HEK293 (cell line): ENCODE measurements around the gene APOH.

Experiments used
- ZFP3 ChIP-seq: fragments of 450-650 bp; formaldehyde crosslinking; IDR thresholded peaks from 2 replicates; pipeline ENCODE4 v1.5.1; 2016; ENCODE audit warnings: low read depth, missing biosample characterization, missing genetic modification characterization
- ZNF544 ChIP-seq: fragments of 450-650 bp; formaldehyde crosslinking; IDR thresholded peaks from 2 replicates; pipeline ENCODE4 v1.5.0; 2017; ENCODE audit warnings: missing biosample characterization, missing genetic modification characterization
- TF ChIP-seq, protein P1 (sequence below): fragments of 450-650 bp; formaldehyde crosslinking; IDR thresholded peaks from 2 replicates; pipeline ENCODE4 v1.5.1; 2016; ENCODE audit warnings: missing biosample characterization, missing genetic modification characterization
- TF ChIP-seq, protein P2 (sequence below): IDR thresholded peaks from 2 replicates; pipeline ENCODE4 v1.6.1; 2011; ENCODE audit warnings: mild to moderate bottlenecking, low read depth, low read length, borderline replicate concordance

GRCh38 chr17:66177048-66177447 is 52.2 kb downstream of the APOH start:
- TF ChIP-seq, protein P1, sequence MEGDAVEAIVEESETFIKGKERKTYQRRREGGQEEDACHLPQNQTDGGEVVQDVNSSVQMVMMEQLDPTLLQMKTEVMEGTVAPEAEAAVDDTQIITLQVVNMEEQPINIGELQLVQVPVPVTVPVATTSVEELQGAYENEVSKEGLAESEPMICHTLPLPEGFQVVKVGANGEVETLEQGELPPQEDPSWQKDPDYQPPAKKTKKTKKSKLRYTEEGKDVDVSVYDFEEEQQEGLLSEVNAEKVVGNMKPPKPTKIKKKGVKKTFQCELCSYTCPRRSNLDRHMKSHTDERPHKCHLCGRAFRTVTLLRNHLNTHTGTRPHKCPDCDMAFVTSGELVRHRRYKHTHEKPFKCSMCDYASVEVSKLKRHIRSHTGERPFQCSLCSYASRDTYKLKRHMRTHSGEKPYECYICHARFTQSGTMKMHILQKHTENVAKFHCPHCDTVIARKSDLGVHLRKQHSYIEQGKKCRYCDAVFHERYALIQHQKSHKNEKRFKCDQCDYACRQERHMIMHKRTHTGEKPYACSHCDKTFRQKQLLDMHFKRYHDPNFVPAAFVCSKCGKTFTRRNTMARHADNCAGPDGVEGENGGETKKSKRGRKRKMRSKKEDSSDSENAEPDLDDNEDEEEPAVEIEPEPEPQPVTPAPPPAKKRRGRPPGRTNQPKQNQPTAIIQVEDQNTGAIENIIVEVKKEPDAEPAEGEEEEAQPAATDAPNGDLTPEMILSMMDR (tag by site-specific recombination) = no peak
- TF ChIP-seq, protein P2, sequence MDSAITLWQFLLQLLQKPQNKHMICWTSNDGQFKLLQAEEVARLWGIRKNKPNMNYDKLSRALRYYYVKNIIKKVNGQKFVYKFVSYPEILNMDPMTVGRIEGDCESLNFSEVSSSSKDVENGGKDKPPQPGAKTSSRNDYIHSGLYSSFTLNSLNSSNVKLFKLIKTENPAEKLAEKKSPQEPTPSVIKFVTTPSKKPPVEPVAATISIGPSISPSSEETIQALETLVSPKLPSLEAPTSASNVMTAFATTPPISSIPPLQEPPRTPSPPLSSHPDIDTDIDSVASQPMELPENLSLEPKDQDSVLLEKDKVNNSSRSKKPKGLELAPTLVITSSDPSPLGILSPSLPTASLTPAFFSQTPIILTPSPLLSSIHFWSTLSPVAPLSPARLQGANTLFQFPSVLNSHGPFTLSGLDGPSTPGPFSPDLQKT = no peak
- TF ChIP-seq ZFP3 (tag by site-specific recombination) = no peak
- TF ChIP-seq ZNF544 = no peak
